GM18508 (cell line): ENCODE results near the gene RHBDF1.

Experiments used
- ATAC-seq: cut with Tn5 transposase; IDR thresholded peaks from one replicate; pipeline ENCODE4 v1.9.1; 2021; ENCODE audit warnings: moderate number of reproducible peaks; ENCODE audit not compliant: insufficient read depth, unreplicated experiment

Gene RHBDF1

DNA sequence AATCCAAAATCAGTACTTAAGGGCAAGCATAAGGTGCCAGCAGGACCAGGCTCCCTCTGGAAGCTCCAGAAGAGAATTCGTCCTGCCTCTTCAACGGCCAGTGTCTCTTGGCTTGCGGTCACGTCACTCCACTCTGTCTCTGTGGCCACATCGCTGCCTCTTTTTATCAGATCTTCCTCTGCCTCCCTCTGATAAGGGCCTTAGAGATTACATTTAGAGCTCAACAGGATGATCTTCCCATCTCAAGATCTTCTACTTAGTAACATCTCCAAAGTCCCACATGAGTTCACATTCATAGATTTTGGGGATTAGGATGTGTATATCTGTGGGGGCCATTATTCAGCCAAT lies 22.5 kb upstream of the RHBDF1 start:
- ATAC-seq: no peak

DNA sequence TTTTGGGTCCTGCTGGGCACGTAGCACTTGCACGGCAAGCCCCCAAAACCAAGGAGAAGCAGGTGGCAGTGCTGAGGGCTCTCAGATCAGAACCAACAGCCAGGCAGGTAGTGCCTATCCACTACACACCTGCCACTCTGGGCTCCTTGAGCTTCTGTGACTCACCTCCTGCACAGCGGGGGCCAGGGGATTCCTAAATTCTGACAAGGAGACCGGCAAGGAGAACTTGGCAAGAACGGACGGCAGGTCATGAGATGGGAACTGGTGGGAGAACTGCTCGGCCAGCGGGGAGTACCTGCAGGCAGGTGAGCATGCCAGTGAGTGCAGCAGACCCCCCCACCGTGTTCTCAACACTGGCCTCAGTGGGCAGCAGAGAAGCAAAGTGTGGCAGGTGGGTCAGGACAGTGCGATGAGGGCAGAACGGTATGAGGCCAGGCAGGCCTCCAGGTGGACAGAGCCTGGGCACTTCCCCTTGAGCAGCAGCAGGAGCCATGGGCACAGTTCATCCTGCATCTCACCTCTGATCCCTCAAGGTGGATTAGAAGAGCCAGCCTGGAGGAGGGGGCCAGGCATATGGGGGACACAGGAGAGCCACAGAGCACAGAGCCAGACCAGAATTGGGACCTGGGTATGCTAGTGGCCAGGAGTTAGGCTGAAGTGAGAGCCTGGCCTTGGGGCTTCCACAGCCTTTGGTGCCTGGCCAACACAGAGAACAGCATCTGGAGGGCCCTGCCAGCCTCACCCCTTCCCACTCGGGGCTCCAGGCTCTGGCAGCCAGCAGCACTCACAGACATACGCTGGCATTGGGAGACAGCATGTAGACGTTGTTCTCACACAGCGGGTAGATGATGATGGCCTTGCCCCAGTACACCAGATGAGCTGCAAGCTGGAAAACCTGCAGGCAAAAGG lies 20.3 kb upstream of the RHBDF1 start:
- no peak for ATAC-seq

DNA sequence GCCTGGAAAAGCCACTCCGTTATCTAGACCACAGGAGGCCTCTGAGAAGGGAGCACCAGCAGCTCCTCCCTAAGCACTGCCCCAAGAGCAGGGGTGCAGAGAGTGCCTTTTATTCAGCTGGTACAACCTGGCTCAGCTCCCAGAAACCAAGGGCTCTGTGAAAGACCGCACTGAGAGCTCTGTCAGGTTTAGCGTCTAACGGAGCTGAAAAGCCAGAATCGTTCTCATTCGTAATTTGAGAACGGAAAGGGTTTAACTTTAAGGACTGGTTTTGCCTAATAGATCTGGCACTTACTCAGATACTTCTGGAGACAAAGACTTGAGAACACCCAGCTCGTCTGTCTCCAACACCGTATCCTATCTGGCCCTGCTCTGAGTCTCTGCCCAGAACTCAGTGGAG lies 19.1 kb upstream of the RHBDF1 start:
- ATAC-seq: no peak

DNA sequence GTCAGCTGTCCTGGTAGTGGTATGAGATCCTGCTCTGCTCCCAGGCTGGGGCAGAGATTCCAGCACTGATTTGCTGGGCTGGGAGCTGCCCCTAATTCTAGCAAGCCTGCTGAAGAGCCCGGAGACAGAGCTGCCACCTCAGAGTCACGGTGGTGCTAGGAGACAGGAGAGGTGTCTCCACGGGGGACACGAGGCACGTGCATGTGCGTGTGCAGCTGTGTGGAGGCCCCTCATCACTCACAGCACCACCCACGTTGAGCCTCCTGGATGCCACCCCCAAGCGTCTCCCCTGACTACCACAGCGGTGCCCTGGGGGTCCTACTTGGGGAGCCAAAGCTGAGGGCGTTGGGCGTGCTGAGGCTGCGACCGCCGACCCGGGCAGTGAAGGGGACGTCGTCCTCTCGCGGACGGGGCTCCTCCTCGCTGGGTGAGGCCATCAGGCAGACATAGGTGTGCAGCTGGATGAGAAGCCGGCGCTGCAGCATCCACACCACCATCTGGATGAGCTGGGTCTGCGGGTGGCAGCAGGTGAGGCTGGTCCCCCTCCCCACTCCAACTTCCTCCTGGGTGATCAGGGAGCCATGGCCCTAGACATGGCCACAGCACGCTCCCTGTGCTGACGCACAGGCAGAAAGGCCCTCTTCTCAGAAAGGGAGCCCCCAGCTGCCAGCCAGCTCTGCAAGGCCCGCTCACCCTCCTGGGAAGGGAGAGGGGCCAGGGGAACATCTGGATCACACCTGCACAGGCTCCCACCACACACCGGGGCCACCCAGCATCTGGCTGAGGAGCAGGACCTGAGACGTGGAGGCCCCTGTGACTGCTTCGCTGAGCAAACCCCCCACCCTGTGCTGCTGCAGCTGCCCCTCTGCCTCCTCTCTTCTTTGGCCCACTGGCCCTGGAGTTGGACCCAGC lies 17.2 kb upstream of the RHBDF1 start:
- ATAC-seq: no peak

DNA sequence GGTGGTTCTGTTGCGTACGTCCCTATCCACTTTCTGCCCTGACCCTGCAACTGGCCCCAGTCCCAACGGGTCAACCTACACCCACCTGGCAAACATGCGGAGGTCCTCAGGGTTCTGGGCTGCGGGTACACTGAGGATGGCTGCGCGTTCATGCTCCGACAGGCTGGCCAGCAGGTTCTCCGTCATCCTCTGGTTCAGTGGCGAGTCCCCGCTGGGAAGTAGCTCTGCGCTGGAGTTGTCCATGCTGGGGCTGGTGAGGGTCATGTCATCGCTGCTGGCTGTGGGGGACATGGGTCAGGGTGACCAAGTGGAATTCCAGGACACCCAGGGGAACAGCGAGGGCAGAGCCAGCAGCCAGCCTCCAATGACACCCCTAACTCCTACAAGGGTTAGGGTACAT lies 16.2 kb upstream of the RHBDF1 start:
- no peak for ATAC-seq

DNA sequence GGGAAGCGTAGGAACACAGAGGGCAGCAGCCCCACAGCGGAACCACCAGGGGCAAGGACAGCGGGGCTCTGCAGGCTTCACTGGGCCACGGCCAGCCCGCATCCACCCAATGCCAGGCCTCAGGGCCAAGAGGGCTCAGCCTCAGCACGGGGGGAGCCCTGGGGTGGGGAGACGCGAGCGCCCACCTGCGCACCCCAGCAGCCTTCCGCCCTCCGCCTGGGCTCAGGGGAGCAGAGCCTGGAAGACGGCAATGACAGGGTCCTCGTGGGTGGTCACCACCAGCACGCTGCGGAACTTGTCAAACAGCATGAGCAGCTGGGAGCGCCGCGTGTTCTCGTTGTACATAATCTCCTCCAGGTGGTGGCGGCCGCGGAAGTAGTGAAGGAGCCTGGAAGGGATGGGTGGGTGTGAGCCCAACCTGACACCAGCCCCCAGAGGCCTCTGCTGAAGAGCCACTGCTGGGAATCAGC lies 14.1 kb upstream of the RHBDF1 start:
- ATAC-seq: no peak

DNA sequence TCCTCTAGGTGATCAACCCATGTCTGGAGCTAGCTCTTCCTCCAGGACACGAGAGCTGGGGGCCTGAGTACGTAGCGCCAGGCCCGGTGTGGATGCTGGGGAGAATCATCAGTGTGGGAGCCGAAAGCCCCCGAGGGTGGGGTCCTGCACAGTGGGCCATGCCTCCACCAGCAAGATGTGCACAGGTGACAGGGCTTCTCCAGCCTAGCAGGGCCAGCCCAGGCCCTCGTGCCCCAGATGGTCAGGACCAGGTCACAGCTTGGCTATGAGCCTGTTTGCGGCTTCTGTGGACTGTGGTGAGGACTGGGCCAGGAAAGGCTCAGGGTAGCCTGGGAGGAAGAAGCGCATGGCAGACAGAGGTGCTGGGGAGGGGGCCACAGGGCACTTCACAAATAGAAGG lies 13.4 kb upstream of the RHBDF1 start:
- ATAC-seq: no peak

DNA sequence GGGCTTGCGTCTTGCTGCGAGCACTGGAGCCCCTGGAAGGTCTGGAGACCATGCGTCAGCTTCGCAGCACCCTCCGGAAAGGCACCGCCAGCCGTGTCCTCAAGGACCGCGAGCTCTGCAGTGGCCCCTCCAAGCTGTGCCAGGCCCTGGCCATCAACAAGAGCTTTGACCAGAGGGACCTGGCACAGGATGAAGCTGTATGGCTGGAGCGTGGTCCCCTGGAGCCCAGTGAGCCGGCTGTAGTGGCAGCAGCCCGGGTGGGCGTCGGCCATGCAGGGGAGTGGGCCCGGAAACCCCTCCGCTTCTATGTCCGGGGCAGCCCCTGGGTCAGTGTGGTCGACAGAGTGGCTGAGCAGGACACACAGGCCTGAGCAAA lies 13.0 kb upstream of the RHBDF1 start:
- ATAC-seq: no peak

DNA sequence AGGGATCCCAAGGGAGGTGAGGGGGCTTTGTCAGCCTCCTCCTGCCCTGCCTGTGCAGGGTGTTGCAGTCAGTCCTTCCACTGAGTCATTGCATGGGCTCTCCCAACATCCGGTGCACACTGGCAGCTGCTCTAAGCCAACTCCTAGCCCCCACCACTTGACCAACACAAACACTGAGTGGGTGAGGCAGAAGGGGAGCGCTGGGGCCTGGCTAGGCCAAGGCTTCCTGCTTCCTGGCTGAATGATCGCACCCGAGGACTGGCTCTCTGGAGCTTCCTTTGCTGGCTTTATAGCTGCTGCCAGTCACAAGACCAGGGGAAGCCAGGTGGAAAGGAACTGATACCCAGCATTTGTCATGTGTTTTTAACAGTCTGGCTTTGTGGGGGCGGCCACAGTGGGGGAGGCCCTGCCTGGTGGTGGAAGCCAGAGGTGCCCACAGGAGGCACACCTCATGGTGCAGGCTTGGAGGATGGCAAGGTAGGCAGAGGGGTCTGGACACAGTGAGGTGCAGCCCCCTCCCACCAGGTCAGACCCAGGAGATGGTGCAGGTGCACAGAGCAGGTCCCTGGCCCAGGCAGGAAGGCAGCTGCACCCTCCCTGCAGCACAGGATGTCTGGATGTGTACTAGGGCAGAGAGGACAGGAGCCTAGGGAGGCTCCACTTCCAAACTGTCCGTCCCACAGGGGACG lies 12.4 kb upstream of the RHBDF1 start:
- no peak for ATAC-seq

DNA sequence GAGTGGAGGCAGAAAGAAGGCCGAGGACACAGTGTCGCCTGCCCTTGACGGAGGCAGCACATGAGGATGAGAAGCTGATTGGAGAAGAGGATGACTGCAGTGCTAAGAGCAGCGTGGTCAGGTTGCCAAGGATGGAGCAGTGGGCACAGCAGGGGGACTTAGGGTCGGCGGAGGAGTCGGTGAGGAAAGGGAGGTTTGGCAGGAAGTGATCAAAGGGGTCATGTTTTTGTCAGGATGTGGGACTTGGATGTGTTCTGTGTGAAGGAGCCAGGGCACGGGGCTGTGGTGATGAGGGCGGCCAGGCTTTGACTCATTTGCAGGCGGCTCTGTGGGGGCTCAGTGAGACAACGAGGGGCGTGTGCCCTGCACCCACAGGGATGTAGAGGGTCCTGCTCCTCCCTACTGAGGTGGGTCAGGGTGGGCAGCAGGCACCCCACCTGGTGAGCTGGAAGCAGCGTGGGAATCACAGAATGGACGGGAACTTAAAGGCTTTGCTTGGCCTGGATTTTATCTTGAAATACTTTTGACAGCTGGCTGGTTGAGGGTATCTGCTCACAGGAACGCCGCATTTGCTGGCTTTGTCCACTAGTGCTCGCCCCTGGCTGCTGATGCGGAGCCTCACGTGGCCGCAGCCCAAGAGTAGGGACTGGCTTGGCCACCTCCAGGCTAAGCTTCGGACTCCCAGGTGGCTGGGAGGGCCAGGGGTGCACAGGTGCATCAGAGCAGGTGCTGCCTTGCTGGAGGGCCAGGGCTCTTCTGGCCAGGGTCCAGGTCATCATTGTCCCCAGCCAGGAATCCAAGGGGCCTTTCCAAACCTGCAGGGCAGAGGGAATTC lies 11.6 kb upstream of the RHBDF1 start:
- ATAC-seq: no peak

DNA sequence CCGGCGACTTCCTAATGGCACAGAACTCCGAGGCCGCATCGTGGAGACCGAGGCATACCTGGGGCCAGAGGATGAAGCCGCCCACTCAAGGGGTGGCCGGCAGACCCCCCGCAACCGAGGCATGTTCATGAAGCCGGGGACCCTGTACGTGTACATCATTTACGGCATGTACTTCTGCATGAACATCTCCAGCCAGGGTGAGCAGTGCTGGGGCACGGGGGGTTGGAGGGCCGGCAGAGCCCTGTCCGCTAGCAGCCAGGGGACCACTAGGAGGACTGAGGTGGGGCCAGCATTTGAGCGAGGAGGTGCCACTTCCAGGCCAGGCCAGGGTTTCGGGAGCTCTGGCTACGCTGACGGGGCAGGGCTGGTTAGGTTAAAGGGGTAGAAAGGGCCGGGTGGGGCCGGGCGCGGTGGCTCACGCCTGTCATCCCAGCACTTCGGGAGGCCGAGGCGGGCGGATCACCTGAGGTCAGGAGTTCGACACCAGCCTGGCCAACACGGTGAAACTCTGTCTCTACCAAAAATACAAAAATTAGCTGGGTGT lies 10.7 kb upstream of the RHBDF1 start:
- no peak for ATAC-seq

DNA sequence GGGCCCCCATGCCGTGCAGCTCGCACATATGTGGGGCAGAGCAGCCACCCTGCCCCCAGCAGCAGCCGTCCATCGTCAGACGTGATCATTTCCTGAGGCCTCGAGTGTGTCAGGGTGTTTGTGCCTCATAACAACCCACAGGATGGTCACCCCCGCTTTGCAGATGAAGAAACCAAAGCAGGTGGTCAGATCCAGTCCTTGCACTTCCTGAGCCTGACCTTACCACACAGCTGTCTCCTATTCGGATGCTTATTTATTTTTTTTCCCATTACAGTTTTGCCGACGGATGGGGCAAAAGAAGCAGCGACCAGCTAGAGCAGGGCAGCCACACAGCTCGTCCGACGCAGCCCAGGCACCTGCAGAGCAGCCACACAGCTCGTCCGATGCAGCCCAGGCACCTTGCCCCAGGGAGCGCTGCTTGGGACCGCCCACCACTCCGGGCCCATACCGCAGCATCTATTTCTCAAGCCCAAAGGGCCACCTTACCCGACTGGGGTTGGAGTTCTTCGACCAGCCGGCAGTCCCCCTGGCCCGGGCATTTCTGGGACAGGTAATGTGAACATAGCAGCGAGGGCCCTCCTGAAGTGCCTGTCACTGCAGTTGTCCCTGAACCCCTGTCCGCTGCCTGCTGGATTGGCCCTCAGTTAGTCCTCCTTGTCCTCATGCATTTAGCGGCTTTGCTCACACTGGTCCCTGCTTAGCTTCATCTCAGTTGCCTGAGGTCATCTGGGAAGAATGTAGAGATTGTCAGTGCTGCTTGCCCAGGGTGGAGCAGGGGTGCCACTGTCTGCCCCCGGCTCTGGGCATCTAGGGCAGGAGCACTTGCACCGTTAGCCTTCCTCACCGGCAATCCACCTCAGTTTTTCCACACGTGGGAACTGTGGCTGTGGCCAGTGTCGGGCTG lies 7.0 kb upstream of the RHBDF1 start:
- ATAC-seq: no peak

DNA sequence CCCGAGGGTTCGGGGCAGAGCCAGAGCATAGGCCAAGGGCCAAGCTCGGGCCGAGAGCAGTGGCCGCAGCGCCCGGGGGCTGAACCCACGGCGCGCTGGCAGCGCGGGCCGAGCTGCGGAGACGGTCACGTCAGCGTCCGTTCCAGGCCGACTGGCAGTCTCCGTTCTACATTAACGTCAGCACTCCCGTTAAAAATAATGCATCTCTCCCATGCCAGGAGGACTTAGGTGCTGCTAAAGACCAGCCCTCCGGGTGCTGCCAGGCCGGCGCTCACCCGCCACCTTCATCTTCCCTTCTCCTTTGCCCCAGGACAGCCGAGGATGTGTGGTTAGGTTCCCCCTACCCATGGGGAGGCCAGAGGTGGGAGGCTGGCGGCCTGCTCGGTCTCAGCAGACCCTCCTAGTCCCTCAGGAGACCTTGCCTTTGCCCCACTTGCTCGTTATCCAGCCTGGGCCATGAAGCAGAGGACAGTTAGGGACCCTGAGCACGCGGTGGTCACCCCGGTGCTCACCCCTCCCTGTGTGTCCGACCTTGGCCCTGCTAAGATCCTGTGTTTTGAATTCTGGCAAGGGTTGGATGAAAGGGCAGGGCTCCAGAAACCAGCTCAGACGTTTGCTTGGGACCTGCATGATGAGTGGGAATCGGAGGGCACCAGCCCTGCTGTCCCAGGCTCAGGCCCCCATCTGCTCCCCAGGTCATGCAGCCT lies 6.2 kb upstream of the RHBDF1 start:
- no peak for ATAC-seq

DNA sequence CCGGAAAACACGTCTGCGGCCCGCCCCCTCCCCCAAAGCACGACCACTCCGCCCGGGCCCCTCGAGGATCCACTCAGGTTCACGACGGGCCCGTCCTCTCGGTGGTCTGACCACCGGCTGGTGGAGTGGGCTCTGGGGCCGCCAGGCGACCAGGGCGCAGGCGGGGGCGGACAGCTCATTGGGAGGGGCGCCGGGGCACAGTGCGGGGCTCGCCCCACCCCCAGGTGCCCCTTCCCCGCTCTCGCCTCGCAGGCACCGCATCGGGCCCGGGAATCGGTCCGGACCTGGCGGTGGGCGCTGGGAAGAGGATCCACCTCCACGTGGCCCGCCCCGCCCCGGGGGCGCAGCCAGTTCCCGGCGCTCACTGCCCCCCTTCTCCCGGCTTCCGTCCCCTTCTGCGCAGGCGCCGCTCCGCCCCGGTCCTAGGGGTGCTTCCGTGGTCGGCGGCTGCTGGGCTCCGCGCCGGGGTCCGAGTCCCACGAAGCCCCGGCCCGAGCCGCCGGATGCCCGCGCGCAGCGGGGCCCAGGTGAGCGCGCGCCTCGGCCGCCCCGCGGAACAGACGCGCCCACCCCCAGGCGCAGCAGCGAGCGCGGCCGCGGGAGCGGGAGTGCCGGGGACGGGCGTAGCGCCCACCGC lies 5.5 kb upstream of the RHBDF1 start, which contains the start of gene MPG:
TSS of gene MPG (plus strand) at position 419 of the 637 bp plus-strand sequence. CDS start at position 504, 85 bp downstream.
- no peak for ATAC-seq

DNA sequence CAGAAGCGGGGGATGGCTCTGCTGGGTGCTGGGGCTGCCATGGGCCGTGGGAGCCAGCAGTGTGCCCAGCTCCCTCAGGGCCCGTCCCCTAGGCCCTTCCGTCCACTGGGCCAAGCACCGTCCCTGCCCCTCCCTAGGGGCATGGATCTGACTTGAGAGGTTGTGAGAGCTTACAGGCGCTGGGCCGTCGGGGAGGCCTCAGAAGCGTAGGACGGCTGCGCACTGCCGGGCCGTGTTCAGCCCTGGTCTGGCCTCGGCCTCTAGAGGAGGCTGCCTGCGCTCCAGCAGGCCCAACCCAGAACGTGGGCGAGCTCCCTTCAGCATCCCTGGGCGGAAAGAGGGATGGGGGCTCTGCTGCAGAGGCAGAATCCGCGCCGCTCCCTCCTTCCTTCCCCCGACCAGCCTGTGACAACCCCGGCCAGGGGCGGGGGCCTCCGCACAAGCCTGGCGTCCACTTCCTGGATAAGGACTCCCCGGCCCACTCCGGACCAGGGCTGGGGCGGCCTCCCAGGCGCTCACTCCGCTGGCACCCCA lies 4.9 kb upstream of the RHBDF1 start:
- no peak for ATAC-seq

DNA sequence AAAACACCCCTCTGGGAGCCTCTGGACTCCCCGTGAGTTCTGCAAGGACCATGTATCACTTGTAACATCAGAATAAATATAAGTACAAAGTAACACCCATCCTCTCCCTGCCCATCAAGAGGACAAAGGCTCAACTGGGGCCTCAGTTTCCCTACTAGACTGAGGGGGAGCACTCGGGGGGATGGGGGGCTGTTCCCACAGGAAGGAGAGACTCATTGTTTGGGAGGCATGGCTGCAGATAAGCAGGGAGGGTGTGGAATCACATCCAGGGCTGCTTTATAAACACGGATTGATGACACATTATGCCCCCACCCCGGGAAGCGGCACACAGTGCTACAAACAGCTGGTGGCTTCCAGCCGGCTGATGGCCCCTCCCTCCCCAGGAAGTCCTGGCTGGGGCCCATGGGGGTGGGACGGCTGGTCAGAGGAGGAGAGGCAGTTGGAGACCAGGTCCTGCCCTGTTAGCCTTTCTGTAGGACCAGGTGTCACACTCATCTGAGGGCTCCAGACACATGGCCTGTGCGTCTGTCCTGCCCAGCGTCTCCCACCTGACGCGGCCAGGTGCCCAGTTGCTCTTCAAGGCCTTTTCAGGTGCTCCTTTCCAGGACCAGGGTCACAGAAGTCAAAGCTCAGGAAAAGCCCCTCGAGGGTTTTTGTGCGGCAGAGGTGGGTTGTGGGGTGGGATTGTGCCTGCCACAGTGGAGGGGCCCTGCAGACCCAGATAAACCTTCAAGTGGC lies 4.3 kb upstream of the RHBDF1 start:
- no peak for ATAC-seq
